SK-N-SH (cell line): ENCODE data around the gene SH2D5.
A peak's percentile ranks its signal among the peaks of the same experiment; 100 is the strongest.

ENCODE experiments used
- CHD2 ChIP-seq: fragments of 150-350 bp; IDR thresholded peaks from 2 replicates; pipeline ENCODE4 v1.6.1; 2018; ENCODE audit warnings: low read length; ENCODE audit not compliant: partially characterized antibody
- EP300 ChIP-seq, 2 experiments: IDR thresholded peaks; 2 replicates each; pipeline versions ENCODE4 v1.4.0 to v1.6.1; 2012; ENCODE audit warnings: borderline replicate concordance in 1 of 2, low read depth in 1 of 2, low read length in 1 of 2
- GATA2 ChIP-seq: sonication (generic); formaldehyde crosslinking; IDR thresholded peaks from 2 replicates; pipeline ENCODE4 v1.5.0; 2020; ENCODE audit warnings: mild to moderate bottlenecking, missing genetic modification reagents
- JUND ChIP-seq: IDR thresholded peaks from 2 replicates; pipeline ENCODE4 v1.4.0; 2012
- MXI1 ChIP-seq: IDR thresholded peaks from 2 replicates; pipeline ENCODE4 v1.6.1; 2012; ENCODE audit warnings: mild to moderate bottlenecking, low read depth, low read length, improper control_type of control experiment
- NFIC ChIP-seq: IDR thresholded peaks from 2 replicates; pipeline ENCODE4 v1.4.0; 2012; ENCODE audit warnings: borderline replicate concordance
- NRF1 ChIP-seq: IDR thresholded peaks from 2 replicates; pipeline ENCODE4 v1.6.1; 2012; ENCODE audit warnings: low read depth, mild to moderate bottlenecking, low read length
- POLR2AphosphoS5 ChIP-seq: IDR thresholded peaks from 2 replicates; pipeline ENCODE4 v1.6.1; 2012; ENCODE audit warnings: low read depth, low read length
- RCOR1 ChIP-seq: fragments of 150-350 bp; IDR thresholded peaks from 2 replicates; pipeline ENCODE4 v1.6.1; 2017; ENCODE audit warnings: antibody characterized with exemption, low read length
- SIN3A ChIP-seq: IDR thresholded peaks from 2 replicates; pipeline ENCODE4 v1.6.1; 2012; ENCODE audit warnings: low read depth, mild to moderate bottlenecking, low read length, moderate library complexity, borderline replicate concordance
- SMC3 ChIP-seq: IDR thresholded peaks from 2 replicates; pipeline ENCODE4 v1.6.1; 2012; ENCODE audit warnings: low read depth, low read length, improper control_type of control experiment
- TEAD4 ChIP-seq: IDR thresholded peaks from 2 replicates; pipeline ENCODE4 v1.4.0; 2012; ENCODE audit warnings: mild to moderate bottlenecking, borderline replicate concordance; ENCODE audit not compliant: insufficient read depth
- TF ChIP-seq, protein P1 (sequence below): fragments of 200-600 bp; sonication (generic); IDR thresholded peaks from 2 replicates; pipeline ENCODE4 v1.6.1; 2017; ENCODE audit warnings: antibody characterized with exemption, mild to moderate bottlenecking, moderate library complexity

DNA sequence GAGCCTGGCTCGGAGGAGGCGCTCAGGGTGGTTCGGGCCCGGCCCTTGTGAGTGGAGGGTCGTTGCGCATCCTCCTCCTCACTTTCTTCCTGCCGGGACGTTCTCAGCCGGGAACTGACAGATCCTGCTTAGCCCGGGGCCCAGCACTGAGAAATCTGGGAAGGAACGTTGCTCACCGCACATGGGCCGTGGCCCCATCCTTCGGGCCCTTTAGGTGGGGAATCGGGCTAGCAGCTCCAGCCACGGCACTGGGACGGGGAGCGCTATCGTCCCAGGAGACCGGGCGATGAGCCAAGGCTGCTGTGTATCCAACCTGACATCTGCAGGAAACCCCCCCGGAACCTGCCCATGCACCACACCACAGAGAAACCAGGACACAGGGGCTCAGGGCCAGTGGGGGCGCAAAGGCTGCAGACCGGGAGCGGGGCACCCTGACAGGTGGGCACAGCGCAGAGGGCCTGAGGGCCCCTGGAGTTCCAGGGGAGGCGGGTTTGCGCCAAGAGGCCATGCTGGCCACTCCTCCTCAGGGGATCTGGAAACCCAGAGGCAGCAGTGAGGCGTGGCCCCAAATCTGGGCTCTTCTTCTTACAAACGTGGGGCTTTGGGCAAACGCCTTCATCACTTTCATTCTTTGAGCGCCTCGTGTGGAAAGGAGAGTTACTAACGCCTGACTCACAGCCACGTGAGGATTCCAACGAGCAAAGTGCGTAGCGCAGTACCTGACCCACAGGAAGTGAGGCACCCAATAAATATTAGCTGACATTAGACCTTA is at the start of gene SH2D5:
- TF ChIP-seq NFIC (peak; percentile 68), GATA2 (no peak), SMC3 (peak; percentile 21; the same call in 1 of the 2 replicates), POLR2AphosphoS5 (no peak; the same call in 1 of the 2 replicates), EP300 (IDR thresholded peaks at IDR 0.05; ENCODE audit: borderline replicate concordance in 1 of 2, low read depth in 1 of 2, low read length in 1 of 2) (peak in 1 of 2 experiments; percentile 56; a peak in 1 of 4 replicates), RCOR1 (no peak; the same call in 1 of the 2 replicates), NRF1 (no peak), CHD2 (no peak), SIN3A (peak; percentile 66; the same call in 1 of the 2 replicates), TEAD4 (peak; percentile 59; the same call in 1 of the 2 replicates), JUND (peak; percentile 82), MXI1 (peak; percentile 93)
- TF ChIP-seq, protein P1, sequence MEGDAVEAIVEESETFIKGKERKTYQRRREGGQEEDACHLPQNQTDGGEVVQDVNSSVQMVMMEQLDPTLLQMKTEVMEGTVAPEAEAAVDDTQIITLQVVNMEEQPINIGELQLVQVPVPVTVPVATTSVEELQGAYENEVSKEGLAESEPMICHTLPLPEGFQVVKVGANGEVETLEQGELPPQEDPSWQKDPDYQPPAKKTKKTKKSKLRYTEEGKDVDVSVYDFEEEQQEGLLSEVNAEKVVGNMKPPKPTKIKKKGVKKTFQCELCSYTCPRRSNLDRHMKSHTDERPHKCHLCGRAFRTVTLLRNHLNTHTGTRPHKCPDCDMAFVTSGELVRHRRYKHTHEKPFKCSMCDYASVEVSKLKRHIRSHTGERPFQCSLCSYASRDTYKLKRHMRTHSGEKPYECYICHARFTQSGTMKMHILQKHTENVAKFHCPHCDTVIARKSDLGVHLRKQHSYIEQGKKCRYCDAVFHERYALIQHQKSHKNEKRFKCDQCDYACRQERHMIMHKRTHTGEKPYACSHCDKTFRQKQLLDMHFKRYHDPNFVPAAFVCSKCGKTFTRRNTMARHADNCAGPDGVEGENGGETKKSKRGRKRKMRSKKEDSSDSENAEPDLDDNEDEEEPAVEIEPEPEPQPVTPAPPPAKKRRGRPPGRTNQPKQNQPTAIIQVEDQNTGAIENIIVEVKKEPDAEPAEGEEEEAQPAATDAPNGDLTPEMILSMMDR, result peak; percentile 47
